ENCODE results near the gene RIOX2.

The RIOX2 gene

DNA sequence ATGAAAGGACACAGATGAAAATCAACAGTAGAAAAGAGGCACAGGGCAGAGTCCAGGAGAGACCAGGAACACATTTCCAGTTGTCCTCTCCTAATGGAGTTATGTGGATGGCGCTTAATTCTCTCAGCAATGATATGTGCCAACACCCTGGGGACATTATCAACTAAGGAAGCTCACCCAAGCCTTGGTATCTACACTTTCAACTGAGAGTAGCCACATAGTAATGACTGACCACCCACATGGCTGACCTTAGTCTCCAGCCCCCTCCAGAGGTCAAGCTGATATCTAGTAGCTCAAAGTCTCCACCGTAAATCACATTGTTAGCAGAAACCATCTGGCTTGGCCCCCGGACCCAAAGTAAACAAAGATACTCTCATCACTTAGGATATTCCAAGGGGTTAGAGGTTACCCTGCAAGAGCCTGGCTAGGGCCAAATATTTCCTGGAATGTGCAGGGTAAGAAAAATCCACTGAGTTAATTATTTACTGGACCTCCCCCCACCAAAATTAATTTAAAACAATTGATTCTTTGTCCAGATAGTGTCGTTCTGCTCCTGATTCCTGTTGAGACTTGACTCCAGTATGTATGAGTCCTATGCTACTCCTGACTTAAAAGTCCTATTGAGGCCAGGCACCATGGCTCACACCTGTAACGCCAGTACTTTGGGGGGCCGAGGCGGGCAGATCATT lies 38.1 kb upstream of the RIOX2 start:
- H3K27ac ChIP-seq = no peak overlapping the region
- TF ChIP-seq, protein P1, sequence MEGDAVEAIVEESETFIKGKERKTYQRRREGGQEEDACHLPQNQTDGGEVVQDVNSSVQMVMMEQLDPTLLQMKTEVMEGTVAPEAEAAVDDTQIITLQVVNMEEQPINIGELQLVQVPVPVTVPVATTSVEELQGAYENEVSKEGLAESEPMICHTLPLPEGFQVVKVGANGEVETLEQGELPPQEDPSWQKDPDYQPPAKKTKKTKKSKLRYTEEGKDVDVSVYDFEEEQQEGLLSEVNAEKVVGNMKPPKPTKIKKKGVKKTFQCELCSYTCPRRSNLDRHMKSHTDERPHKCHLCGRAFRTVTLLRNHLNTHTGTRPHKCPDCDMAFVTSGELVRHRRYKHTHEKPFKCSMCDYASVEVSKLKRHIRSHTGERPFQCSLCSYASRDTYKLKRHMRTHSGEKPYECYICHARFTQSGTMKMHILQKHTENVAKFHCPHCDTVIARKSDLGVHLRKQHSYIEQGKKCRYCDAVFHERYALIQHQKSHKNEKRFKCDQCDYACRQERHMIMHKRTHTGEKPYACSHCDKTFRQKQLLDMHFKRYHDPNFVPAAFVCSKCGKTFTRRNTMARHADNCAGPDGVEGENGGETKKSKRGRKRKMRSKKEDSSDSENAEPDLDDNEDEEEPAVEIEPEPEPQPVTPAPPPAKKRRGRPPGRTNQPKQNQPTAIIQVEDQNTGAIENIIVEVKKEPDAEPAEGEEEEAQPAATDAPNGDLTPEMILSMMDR (conservative IDR thresholded peaks at IDR 0.05) = no peak

DNA sequence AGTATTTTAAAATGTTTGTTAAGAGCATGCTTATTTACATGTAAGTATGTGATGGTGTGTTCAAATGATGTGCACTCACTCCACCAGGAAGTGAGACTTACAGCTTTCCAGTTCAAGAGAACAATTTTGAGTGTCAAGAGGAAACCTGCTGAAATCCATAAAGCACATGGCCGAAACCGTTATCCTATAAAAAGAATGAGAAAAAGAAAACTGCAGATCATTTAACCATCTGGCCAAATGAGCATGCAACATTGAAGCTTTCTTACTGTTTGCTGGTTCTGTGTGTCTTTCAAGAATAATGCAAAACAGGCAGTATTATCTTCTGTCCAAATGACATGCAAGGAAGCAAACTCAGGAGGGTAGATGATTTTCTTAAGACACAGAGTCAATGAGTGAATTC lies 36.6 kb upstream of the RIOX2 start:
- TF ChIP-seq, protein P1 (conservative IDR thresholded peaks at IDR 0.05) = no peak
- H3K27ac ChIP-seq = no peak overlapping the region

DNA sequence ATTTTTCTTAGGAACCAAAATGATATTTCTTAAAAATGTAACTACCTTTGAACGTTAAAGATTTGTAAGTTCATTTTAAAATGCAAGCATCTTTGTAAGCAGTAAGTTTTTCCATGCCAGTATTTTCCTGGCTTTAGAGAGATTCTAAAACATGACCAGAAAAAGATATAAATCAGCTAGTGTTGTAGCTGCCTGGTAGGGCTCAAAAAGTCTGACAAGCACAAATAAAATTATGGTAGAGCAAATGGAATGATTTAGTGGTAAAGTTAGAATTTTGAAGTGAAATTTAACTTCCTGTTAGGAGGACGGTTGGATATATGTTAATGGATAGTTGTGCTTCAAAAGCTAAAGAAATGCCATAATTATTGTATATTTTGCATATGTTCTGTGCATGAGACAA lies 33.2 kb upstream of the RIOX2 start:
- no peak overlapping the region for H3K27ac ChIP-seq
- TF ChIP-seq, protein P1 (conservative IDR thresholded peaks at IDR 0.05) = no peak

DNA sequence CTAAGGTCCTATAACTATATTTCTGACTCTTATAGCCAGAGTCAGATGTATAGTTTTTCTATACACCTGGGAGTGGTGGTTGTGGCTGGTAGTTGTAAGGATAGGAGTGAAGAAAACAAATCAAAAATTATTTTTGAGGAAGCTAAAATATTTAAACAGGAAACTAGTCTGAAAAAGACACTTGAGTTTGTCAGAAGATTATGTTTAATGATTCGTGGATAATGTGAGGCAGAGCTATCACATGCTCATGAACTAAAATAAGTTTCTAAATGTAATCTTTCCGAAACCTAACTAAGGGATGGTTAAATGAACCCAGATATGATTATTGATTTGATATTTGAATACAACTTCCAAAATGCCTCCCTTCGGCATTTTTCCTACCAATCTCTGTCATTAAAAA lies 32.5 kb upstream of the RIOX2 start:
- H3K27ac ChIP-seq = no peak overlapping the region
- TF ChIP-seq, protein P1 (conservative IDR thresholded peaks at IDR 0.05) = no peak

DNA sequence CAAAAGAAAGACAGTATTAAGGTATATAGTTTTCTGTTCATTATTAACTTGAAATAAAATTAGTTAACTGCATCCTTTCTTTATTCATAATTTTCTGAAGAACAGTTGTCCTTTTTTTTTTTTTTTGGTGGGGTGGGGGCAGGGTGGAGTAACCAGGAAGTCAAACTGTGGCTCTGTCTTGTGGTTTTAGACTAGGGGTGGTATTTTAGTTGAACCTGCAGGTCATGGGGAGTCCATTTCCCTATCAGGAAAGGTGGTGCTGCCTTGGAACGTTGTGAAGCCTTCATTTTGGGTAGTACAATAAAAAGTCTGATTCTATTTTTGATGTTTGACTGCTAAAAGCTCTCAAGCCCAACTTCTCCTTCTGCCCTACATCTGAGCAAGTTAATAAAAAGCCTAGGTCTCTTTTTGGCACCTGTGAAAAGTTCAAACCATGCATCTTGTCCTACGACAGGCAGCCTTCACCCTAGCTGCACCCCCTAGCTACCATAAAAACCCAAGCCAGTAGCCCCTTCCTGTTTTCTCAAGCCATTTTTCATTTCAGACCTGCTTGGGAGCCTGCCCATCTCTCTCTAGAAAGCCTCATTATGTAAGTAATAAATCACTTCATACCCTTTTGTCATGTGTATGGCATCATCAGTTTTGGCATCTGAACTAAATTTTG lies 31.2 kb upstream of the RIOX2 start:
- H3K27ac ChIP-seq = no peak overlapping the region
- TF ChIP-seq, protein P1 (conservative IDR thresholded peaks at IDR 0.05) = no peak

DNA sequence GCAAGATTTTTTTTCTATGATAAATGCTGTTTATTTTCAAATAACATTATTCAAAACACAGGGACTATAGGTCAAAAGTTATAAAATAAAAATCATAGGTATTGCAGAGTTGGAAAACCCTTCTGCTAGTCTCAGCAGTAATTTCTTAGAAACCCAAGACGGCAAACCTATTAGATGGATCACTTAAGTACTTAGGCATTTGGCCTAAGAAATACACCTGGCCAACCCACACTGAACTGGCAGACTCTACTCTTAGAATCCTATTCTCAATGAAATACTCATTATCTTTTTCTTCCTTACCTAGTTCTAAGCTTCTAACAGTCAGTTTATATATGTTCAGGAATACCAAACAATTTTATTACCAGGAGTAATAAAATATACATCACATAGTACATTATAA lies 30.5 kb upstream of the RIOX2 start:
- no peak overlapping the region for H3K27ac ChIP-seq
- TF ChIP-seq, protein P1 (conservative IDR thresholded peaks at IDR 0.05) = no peak

DNA sequence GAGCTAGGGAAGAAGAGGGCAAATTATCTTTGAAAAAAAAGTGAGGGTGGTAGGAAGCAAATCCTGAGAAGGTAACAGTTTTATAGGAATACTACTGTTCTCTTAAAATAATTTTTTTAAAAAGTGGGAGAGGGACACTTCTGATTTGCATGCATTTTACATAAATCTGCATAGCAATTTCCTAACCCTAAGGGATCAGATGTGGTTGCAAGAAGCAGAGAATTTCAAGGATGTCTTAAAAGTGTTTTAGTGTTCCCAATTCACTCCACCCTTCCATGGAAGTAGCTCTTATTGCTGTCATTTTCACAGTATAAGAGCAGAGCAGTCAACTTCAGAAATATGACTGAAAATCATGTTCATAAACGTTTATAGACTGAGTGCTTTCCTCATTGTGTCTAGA lies 27.8 kb upstream of the RIOX2 start:
- H3K27ac ChIP-seq = no peak overlapping the region
- TF ChIP-seq, protein P1 (conservative IDR thresholded peaks at IDR 0.05) = no peak

Measured in VCaP (cell line).